ENCODE measurements around the gene DHRS3. TPM values are rescaled to one million over a fixed set of nuclear protein-coding genes. Genes with fewer than 3 reads are reported as not detected.
"Not testable (repeated sequence)": the region's sequence is repeated elsewhere in the genome, so short reads cannot be mapped to it uniquely, and the experiment has no call there.

DHRS3 gene
- total RNA-seq, 1 experiment from 2014 or later, result 54.5 TPM

DNA sequence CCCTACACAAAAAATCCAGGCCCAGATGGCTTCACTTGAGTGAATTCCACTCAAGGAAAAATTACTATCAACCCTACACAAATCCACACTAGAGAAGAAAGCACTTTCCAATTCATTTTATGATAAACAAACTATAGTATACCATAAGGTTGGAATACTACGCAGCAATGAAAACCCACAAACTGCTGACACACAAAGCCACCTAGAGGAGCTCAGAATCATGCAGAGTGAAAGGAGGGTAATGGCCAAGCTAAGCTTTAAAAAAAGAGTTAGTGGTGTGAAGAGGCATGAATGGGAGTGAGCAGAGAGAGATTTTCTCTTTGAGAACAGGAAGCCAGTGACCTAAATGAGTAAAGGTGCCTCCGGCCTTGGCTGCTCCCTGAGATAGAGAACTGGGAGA lies 93.7 kb downstream of the DHRS3 start:
- Histone ChIP-seq H4K91ac (ENCODE audit: insufficient read length, low read depth, low read length) (no peak overlapping the region), H3K56ac (ENCODE audit: insufficient read length, low read depth, low read length) (no peak overlapping the region), H3K79me1 (ENCODE audit: insufficient read depth, low read depth, low read length, poor library complexity, severe bottlenecking) (no peaks in the 10 kb centered on the region), H3K79me2 (ENCODE audit: insufficient read depth, low read length) (no peaks in the 10 kb centered on the region), H4K8ac (replicated peaks; ENCODE audit: insufficient read length, low read depth, low read length) (no peak overlapping the region), H4K20me1 (ENCODE audit: control insufficient read depth, insufficient read depth, insufficient read length) (no peaks in the 10 kb centered on the region), H3K18ac (ENCODE audit: insufficient read length, low read depth, low read length) (no peak overlapping the region), H2AFZ (ENCODE audit: low read length) (no peak overlapping the region), H2BK15ac (ENCODE audit: low read depth, low read length) (no peak overlapping the region), H2BK5ac (ENCODE audit: insufficient read length, low read length) (no peak overlapping the region), H3K4ac (ENCODE audit: low read depth, low read length) (no peak overlapping the region), H3K4me1 (ENCODE audit: insufficient read depth, low read length) (no peaks in the 10 kb centered on the region), H2AK5ac (ENCODE audit: insufficient read length, low read length) (no peak overlapping the region), H2BK20ac (ENCODE audit: low read depth, low read length, poor library complexity, severe bottlenecking) (no peak overlapping the region), H4K5ac (ENCODE audit: insufficient read length, low read depth, low read length) (no peak overlapping the region), H2BK120ac (ENCODE audit: low read depth, low read length, poor library complexity, severe bottlenecking) (no peak overlapping the region), H2BK12ac (ENCODE audit: insufficient read length, low read depth, low read length) (no peak overlapping the region), H3K4me2 (ENCODE audit: insufficient read depth, insufficient read length, low read length) (no peak overlapping the region), H3T11ph (ENCODE audit: low read length) (no peak overlapping the region), H3K9ac (ENCODE audit: extremely low read depth, insufficient read length, low read length) (no peak overlapping the region), H3K23ac (ENCODE audit: insufficient read length, low read depth, low read length) (no peak overlapping the region), H3K27ac (ENCODE audit: insufficient read length, low read depth, low read length) (no peak overlapping the region), H3K14ac (ENCODE audit: insufficient read depth, low read length) (no peak overlapping the region), H3K23me2 (ENCODE audit: insufficient read length, low read depth, low read length, poor library complexity, severe bottlenecking) (no peaks in the 10 kb centered on the region), H3K27me3 (ENCODE audit: insufficient read depth, low read length) (no peaks in the 10 kb centered on the region), H3K9me3 (ENCODE audit: control insufficient read depth, low read depth, low read length) (no peaks in the 10 kb centered on the region)
- no peaks in the 10 kb centered on the region for H3K9me3 Mint-ChIP-seq
- H3K36me3 Mint-ChIP-seq (ENCODE audit: insufficient read depth in 1 of 3, low read depth in 3 of 3), result no peaks in the 10 kb centered on the region; a peak in 1 of 7 replicates
- H3K27me3 Mint-ChIP-seq (ENCODE audit: low read depth), result no peaks in the 10 kb centered on the region; the same call in 1 of the 2 replicates
- no peak for DNase-seq
- WGBS (ENCODE audit: extremely low coverage, insufficient read length, low lambda C conversion rate), result no CpG with 5 or more reads among the region's 2 CpGs
- H3K4me3 Mint-ChIP-seq, result no peak overlapping the region
- TF ChIP-seq, protein P1, sequence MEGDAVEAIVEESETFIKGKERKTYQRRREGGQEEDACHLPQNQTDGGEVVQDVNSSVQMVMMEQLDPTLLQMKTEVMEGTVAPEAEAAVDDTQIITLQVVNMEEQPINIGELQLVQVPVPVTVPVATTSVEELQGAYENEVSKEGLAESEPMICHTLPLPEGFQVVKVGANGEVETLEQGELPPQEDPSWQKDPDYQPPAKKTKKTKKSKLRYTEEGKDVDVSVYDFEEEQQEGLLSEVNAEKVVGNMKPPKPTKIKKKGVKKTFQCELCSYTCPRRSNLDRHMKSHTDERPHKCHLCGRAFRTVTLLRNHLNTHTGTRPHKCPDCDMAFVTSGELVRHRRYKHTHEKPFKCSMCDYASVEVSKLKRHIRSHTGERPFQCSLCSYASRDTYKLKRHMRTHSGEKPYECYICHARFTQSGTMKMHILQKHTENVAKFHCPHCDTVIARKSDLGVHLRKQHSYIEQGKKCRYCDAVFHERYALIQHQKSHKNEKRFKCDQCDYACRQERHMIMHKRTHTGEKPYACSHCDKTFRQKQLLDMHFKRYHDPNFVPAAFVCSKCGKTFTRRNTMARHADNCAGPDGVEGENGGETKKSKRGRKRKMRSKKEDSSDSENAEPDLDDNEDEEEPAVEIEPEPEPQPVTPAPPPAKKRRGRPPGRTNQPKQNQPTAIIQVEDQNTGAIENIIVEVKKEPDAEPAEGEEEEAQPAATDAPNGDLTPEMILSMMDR (conservative IDR thresholded peaks at IDR 0.05), result no peak
- H3K27ac Mint-ChIP-seq, result no peak overlapping the region
- H3K4me1 Mint-ChIP-seq, result peaks cover 1 to 7% of the 10 kb centered on the region in 2 experiments

DNA sequence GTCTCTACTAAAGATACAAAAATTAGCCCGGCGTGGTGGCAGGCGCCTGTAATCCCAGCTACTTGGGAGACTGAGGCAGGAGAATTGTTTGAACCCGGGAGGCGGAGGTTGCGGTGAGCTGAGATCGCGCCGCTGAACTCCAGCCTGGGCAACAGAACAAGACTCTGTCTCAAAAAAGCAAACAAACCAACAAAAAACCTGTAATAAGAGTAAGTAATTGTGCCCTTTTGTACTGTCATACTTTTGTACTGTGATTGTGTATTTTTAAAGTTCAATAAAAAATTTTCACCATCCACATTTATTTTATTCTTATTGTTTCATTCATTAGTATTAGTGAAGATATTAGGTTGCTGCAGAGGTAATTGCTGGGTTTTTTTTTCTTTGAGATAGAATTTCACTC lies 95.2 kb downstream of the DHRS3 start:
- not testable (repeated sequence) for H3K4me2 ChIP-seq (ENCODE audit: insufficient read depth, insufficient read length, low read length); H3K36me3 Mint-ChIP-seq (ENCODE audit: insufficient read depth in 1 of 3, low read depth in 3 of 3); H2BK120ac ChIP-seq (ENCODE audit: low read depth, low read length, poor library complexity, severe bottlenecking); H3K27ac Mint-ChIP-seq; H4K8ac ChIP-seq (replicated peaks; ENCODE audit: insufficient read length, low read depth, low read length); H2BK5ac ChIP-seq (ENCODE audit: insufficient read length, low read length); H3K27ac ChIP-seq (ENCODE audit: insufficient read length, low read depth, low read length); H3K4ac ChIP-seq (ENCODE audit: low read depth, low read length); H3K18ac ChIP-seq (ENCODE audit: insufficient read length, low read depth, low read length); H3K14ac ChIP-seq (ENCODE audit: insufficient read depth, low read length); H3K27me3 Mint-ChIP-seq (ENCODE audit: low read depth); H3K23ac ChIP-seq (ENCODE audit: insufficient read length, low read depth, low read length); H2BK20ac ChIP-seq (ENCODE audit: low read depth, low read length, poor library complexity, severe bottlenecking); H3K56ac ChIP-seq (ENCODE audit: insufficient read length, low read depth, low read length); H3T11ph ChIP-seq (ENCODE audit: low read length); H3K23me2 ChIP-seq (ENCODE audit: insufficient read length, low read depth, low read length, poor library complexity, severe bottlenecking); H4K91ac ChIP-seq (ENCODE audit: insufficient read length, low read depth, low read length); H2BK12ac ChIP-seq (ENCODE audit: insufficient read length, low read depth, low read length); H3K79me1 ChIP-seq (ENCODE audit: insufficient read depth, low read depth, low read length, poor library complexity, severe bottlenecking); H2AFZ ChIP-seq (ENCODE audit: low read length); H3K4me1 ChIP-seq (ENCODE audit: insufficient read depth, low read length); H2BK15ac ChIP-seq (ENCODE audit: low read depth, low read length); H3K9ac ChIP-seq (ENCODE audit: extremely low read depth, insufficient read length, low read length); H4K5ac ChIP-seq (ENCODE audit: insufficient read length, low read depth, low read length); H3K4me3 Mint-ChIP-seq; H2AK5ac ChIP-seq (ENCODE audit: insufficient read length, low read length); DNase-seq; H4K20me1 ChIP-seq (ENCODE audit: control insufficient read depth, insufficient read depth, insufficient read length); H3K9me3 ChIP-seq (ENCODE audit: control insufficient read depth, low read depth, low read length); H3K27me3 ChIP-seq (ENCODE audit: insufficient read depth, low read length); H3K9me3 Mint-ChIP-seq; H3K79me2 ChIP-seq (ENCODE audit: insufficient read depth, low read length)
- peaks cover 5 to 13% of the 10 kb centered on the region in 2 experiments; a peak in 3 of 4 replicates for H3K4me1 Mint-ChIP-seq
- no CpG with 5 or more reads among the region's 9 CpGs for WGBS (ENCODE audit: extremely low coverage, insufficient read length, low lambda C conversion rate)

Data from H9 (cell line).